GM12878 (cell line): ENCODE measurements around the gene CLCN7. TPM values are rescaled to one million over a fixed set of nuclear protein-coding genes. Genes with fewer than 3 reads are reported as not detected.

Source experiments
- ATAC-seq: fragments of 200-7000 bp; cut with Tn5 transposase; 3 replicates; pipeline ENCODE4 v1.9.1; 2020; ENCODE audit warnings: mild to moderate bottlenecking, moderate library complexity
- BruUV-seq: library from RNA; stranded (reverse); fragments of 400-500 nt; replicated peaks from 2 replicates; lab custom pipeline; 2021; lab: Mats Ljungman, UMichigan
- CTCF ChIA-PET: fragments of 300-600 bp; sonication (Branson Sonifier 250); formaldehyde crosslinking; extraction: SDS; loops from one replicate; lab custom pipeline; 2021; ENCODE audit warnings: inconsistent platforms; lab: Yijun Ruan, JAX
- POLR2A ChIA-PET: fragments of 350-600 bp; formaldehyde crosslinking; extraction: SDS; loops from one replicate; lab custom pipeline; 2021; ENCODE audit warnings: inconsistent platforms; lab: Charles Lee
- RAD21 ChIA-PET: fragments of 300-600 bp; sonication (Branson Sonifier 250); formaldehyde crosslinking; loops from one replicate; lab custom pipeline; 2023; ENCODE audit warnings: antibody characterized with exemption; ENCODE audit not compliant: unreplicated experiment; lab: Charles Lee
- SMC1A ChIA-PET: fragments of 300-600 bp; sonication (Branson Sonifier 250); formaldehyde crosslinking; loops from one replicate; lab custom pipeline; 2023; ENCODE audit not compliant: unreplicated experiment, uncharacterized antibody; lab: Charles Lee
- DNase-seq: peaks from one replicate; pipeline ENCODE4 v3.0.0-alpha.2; 2011; ENCODE audit warnings: low read depth, low spot score
- FAIRE-seq: peaks from 3 replicates; lab custom pipeline; 2011; peaks lifted over from hg19 to GRCh38; lab: Jason Lieb, UNC
- H2AFZ ChIP-seq: 2 replicates; pipeline ENCODE4 v1.6.0; 2011; ENCODE audit warnings: low read depth, low read length, control low read depth; ENCODE audit not compliant: control insufficient read depth
- H3K27ac ChIP-seq: 2 replicates; pipeline ENCODE4 v1.5.1; 2011; ENCODE audit warnings: control low read depth; ENCODE audit not compliant: control insufficient read depth, insufficient read depth
- H3K27me3 ChIP-seq, 2 experiments: replicated peaks in 1 of 2; 2 replicates each; pipeline versions ENCODE4 v1.6.0 to v1.6.1; 2011; ENCODE audit warnings: low read length in 1 of 2; ENCODE audit not compliant: control insufficient read depth in 2 of 2, insufficient read depth in 2 of 2
- H3K36me3 ChIP-seq, 2 experiments: 2 replicates each; pipeline ENCODE4 v1.5.1; 2011; ENCODE audit warnings: low read length in 1 of 2; ENCODE audit not compliant: control insufficient read depth in 2 of 2, insufficient read depth in 2 of 2
- H3K4me1 ChIP-seq: 2 replicates; pipeline ENCODE4 v1.6.1; 2011; ENCODE audit warnings: mild to moderate bottlenecking, low read length, moderate library complexity, mixed read lengths; ENCODE audit not compliant: control insufficient read depth, insufficient read depth
- H3K4me2 ChIP-seq: 2 replicates; pipeline ENCODE4 v1.6.0; 2011; ENCODE audit warnings: control low read depth; ENCODE audit not compliant: control insufficient read depth, insufficient read depth
- H3K4me3 ChIP-seq: fragments of 200-600 bp; sonication (generic); 2 replicates; pipeline ENCODE4 v1.5.1; 2016
- H3K79me2 ChIP-seq: 2 replicates; pipeline ENCODE4 v1.6.0; 2011; ENCODE audit warnings: low read length; ENCODE audit not compliant: control insufficient read depth, insufficient read depth
- H3K9ac ChIP-seq: 2 replicates; pipeline ENCODE4 v1.8.0; 2011; ENCODE audit warnings: low read length, control low read depth, mixed read lengths; ENCODE audit not compliant: control insufficient read depth, insufficient read depth
- H3K9me3 ChIP-seq: replicated peaks from 3 replicates; pipeline ENCODE4 v1.5.1; 2011; ENCODE audit warnings: mild to moderate bottlenecking, low read length; ENCODE audit not compliant: control insufficient read depth, insufficient read depth
- H4K20me1 ChIP-seq: 2 replicates; pipeline ENCODE4 v1.6.0; 2011; ENCODE audit not compliant: control insufficient read depth, insufficient read depth
- CHD2 ChIP-seq: IDR thresholded peaks from 2 replicates; pipeline ENCODE4 v1.6.1; 2011; ENCODE audit warnings: low read depth, low read length, improper control_type of control experiment, borderline replicate concordance
- EGR1 ChIP-seq, 2 experiments: IDR thresholded peaks; 1 replicate in 1 of 2; 2 replicates in 1 of 2; pipeline ENCODE4 v1.6.1; 2011 to 2012; ENCODE audit warnings: low read depth in 2 of 2, low read length in 2 of 2, borderline replicate concordance in 1 of 2, mild to moderate bottlenecking in 1 of 2, moderate library complexity in 1 of 2
- MAX ChIP-seq: IDR thresholded peaks from 2 replicates; pipeline ENCODE4 v1.6.1; 2012; ENCODE audit warnings: low read depth, low read length, improper control_type of control experiment
- MYB ChIP-seq: fragments of 150-350 bp; IDR thresholded peaks from 2 replicates; pipeline ENCODE4 v1.6.1; 2014; ENCODE audit warnings: mild to moderate bottlenecking, low read depth, low read length, borderline replicate concordance
- NR2C1 ChIP-seq: fragments of 450-650 bp; IDR thresholded peaks from 2 replicates; pipeline ENCODE4 v1.6.1; 2017; ENCODE audit warnings: antibody characterized with exemption, mild to moderate bottlenecking, moderate library complexity
- SMC3 ChIP-seq: IDR thresholded peaks from 2 replicates; pipeline ENCODE4 v1.6.1; 2011; ENCODE audit warnings: low read length, improper control_type of control experiment, borderline replicate concordance
- WGBS: methylation state at CpG from one replicate; pipeline ENCODE4 v1.1.6; 2016; ENCODE audit warnings: low lambda C conversion rate; ENCODE audit not compliant: insufficient replicate concordance, insufficient coverage; ENCODE audit errors: missing lambda C conversion rate; 5-methylcytosine and 5-hydroxymethylcytosine counted together
- in situ Hi-C: fragments of 300-500 bp; cut with MboI; formaldehyde crosslinking; loops from 9 replicates; pipeline ENCODE4 v1.14.3; 2018; ENCODE audit warnings: mixed read lengths
- intact Hi-C: fragments of 100-400 bp; cut with micrococcal nuclease; formaldehyde crosslinking; loops from one replicate; pipeline ENCODE4 v1.14.2; 2022; ENCODE audit not compliant: unreplicated experiment
- polyA plus RNA-seq, 11 experiments: library from polyadenylated mRNA; depleted of rRNA in 4 of 11; unstranded in 6 of 11; stranded (reverse) in 5 of 11; fragments of >200 nt; fragmentation: Nextera tagmentation in 4 of 11; fragmentation: Illumina TruSeq in 1 of 11; extraction: Ambion mirVana in 4 of 11; extraction: Trizol in 1 of 11; gene quantifications; 1 replicate in 1 of 11; 2 replicates in 10 of 11; pipeline versions ENCODE4 v1.2.1 to v1.2.3, GENCODE V29; 2011 to 2016; ENCODE audit warnings: inconsistent platforms in 2 of 11, missing spikeins in 2 of 11, low read depth in 1 of 11
- total RNA-seq, 4 experiments: library from RNA; depleted of rRNA in 3 of 4; stranded (reverse); fragments of >200 nt in 3 of 4; fragmentation: Illumina TruSeq in 1 of 4; extraction: Trizol in 1 of 4; gene quantifications; 2 replicates each; pipeline versions ENCODE4 v1.2.1 to v1.2.3, GENCODE V29; 2013 to 2021

CLCN7 gene
- total and polyA plus RNA-seq, 10 of the 15 experiments (the other 5 are each of a cell fraction or from before 2014, with no cell fraction given): 0.04 to 62.5 (median 19.9) TPM

DNA sequence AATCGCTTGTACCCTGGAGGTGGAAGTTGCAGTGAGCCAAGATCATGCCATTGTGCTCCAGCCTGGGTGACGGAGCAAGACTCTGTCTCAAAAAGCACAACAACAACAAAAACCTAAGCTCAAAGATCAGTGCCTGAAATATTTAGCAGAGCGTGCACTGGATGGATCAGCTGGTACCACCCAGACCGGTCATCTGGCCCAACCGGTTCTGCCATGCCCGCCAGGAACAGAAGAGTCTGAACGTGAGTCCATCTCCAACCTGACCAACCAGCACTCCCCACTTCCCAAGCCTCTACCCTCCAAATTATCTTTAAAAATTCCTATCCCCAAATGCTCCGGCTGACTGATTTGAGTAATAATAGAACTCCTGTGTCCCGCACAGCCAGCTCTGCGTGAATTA lies 52.8 kb downstream of the CLCN7 start:
- Histone ChIP-seq H3K9ac (no peak overlapping the region), H2AFZ (no peak overlapping the region), H3K27me3 (no peaks in the 10 kb centered on the region), H3K79me2 (peaks cover 20% of the 10 kb centered on the region), H3K27ac (no peak overlapping the region), H3K4me2 (0 out of 2 replicates have a peak overlapping the region, but pooled peaks have one; percentile 2), H3K4me3 (no peak overlapping the region), H4K20me1 (no peaks in the 10 kb centered on the region), H3K9me3 (no peaks in the 10 kb centered on the region), H3K4me1 (no peaks in the 10 kb centered on the region), H3K36me3 (peaks cover 0 to 1% of the 10 kb centered on the region in 2 experiments; a peak in 2 of 4 replicates)
- in situ Hi-C loops (no loop called here), intact Hi-C loops (loop anchor here (5.0 kb wide), 3 partner anchors 50 to 190 kb away; partner anchors contain the start of genes CRAMP1, IFT140 and UBE2I)
- no peak for ATAC-seq
- no TSS peak for BruUV-seq
- TF ChIP-seq EGR1 (IDR thresholded peaks at IDR 0.05; ENCODE audit: borderline replicate concordance in 1 of 2, low read depth in 2 of 2, low read length in 2 of 2) (no peak), SMC3 (no peak), MAX (no peak), NR2C1 (no peak), CHD2 (no peak), MYB (no peak)
- WGBS: 90% methylated on average over 10 of the region's 10 CpGs
- no peak for FAIRE-seq
- SMC1A ChIA-PET: no interaction called here
- no peak for DNase-seq
- POLR2A ChIA-PET: interaction anchor here (0.5 to 2.7 kb wide), 3 partner anchors 9 to 117 kb away, joined by 7 to 10 read pairs (median 7); no protein-coding TSS in a partner anchor
- RAD21 ChIA-PET: no interaction called here
- CTCF ChIA-PET: interaction anchor here (1.7 kb wide), 1 partner anchor 59 kb away, joined by 5 read pairs; no protein-coding TSS in a partner anchor
